HEK293T (cell line): ENCODE data around the gene CCNL2.

Source experiments
- CTCF ChIA-PET: fragments of 350-600 bp; formaldehyde crosslinking; extraction: SDS; loops from one replicate; lab custom pipeline; 2021; ENCODE audit warnings: antibody characterized with exemption, inconsistent platforms; lab: Yijun Ruan, JAX
- POLR2A ChIA-PET: fragments of 350-600 bp; formaldehyde crosslinking; extraction: SDS; loops from one replicate; lab custom pipeline; 2020; ENCODE audit warnings: antibody characterized with exemption, inconsistent platforms; lab: Yijun Ruan, JAX
- DNase-seq: peaks from one replicate; pipeline ENCODE4 v3.0.0; 2012; ENCODE audit warnings: mixed read lengths; ENCODE audit errors: extremely low spot score
- ARNT ChIP-seq: fragments of 450-650 bp; IDR thresholded peaks from 2 replicates; pipeline ENCODE4 v1.6.1; 2017; ENCODE audit warnings: mild to moderate bottlenecking
- BHLHE40 ChIP-seq: fragments of 450-650 bp; IDR thresholded peaks from 2 replicates; pipeline ENCODE4 v1.6.1; 2016; ENCODE audit warnings: mild to moderate bottlenecking, moderate library complexity, borderline replicate concordance
- CTBP1 ChIP-seq: fragments of 450-650 bp; IDR thresholded peaks from 2 replicates; pipeline ENCODE4 v1.6.1; 2016; ENCODE audit warnings: borderline replicate concordance
- ELF4 ChIP-seq: fragments of 450-650 bp; IDR thresholded peaks from 2 replicates; pipeline ENCODE4 v1.6.1; 2017; ENCODE audit warnings: antibody characterized with exemption
- FOXA1 ChIP-seq: fragments of 450-650 bp; IDR thresholded peaks from 2 replicates; pipeline ENCODE4 v1.6.1; 2016; ENCODE audit warnings: mild to moderate bottlenecking
- FOXK2 ChIP-seq: fragments of 450-650 bp; IDR thresholded peaks from 2 replicates; pipeline ENCODE4 v1.6.1; 2016; ENCODE audit warnings: mild to moderate bottlenecking
- FOXM1 ChIP-seq: fragments of 450-650 bp; IDR thresholded peaks from 2 replicates; pipeline ENCODE4 v1.6.1; 2017; ENCODE audit warnings: mild to moderate bottlenecking, borderline replicate concordance
- HDGF ChIP-seq: fragments of 450-650 bp; IDR thresholded peaks from 2 replicates; pipeline ENCODE4 v1.6.1; 2017; ENCODE audit warnings: antibody characterized with exemption, borderline replicate concordance
- L3MBTL2 ChIP-seq: fragments of 450-650 bp; conservative IDR thresholded peaks from 2 replicates; pipeline ENCODE4 v1.6.1; 2016; ENCODE audit warnings: mild to moderate bottlenecking
- LEF1 ChIP-seq: fragments of 450-650 bp; IDR thresholded peaks from 2 replicates; pipeline ENCODE4 v1.6.1; 2017; ENCODE audit warnings: mild to moderate bottlenecking, borderline replicate concordance
- NFRKB ChIP-seq: fragments of 450-650 bp; IDR thresholded peaks from 2 replicates; pipeline ENCODE4 v1.6.1; 2016; ENCODE audit warnings: mild to moderate bottlenecking, moderate library complexity
- PKNOX1 ChIP-seq: fragments of 450-650 bp; IDR thresholded peaks from 2 replicates; pipeline ENCODE4 v1.6.1; 2016
- SP1 ChIP-seq: fragments of 450-650 bp; IDR thresholded peaks from 2 replicates; pipeline ENCODE4 v1.6.1; 2017
- SUZ12 ChIP-seq: fragments of 450-650 bp; IDR thresholded peaks from 2 replicates; pipeline ENCODE4 v1.6.1; 2016; ENCODE audit warnings: mild to moderate bottlenecking
- TARDBP ChIP-seq: fragments of 450-650 bp; IDR thresholded peaks from 2 replicates; pipeline ENCODE4 v1.6.1; 2016
- ZNF384 ChIP-seq: fragments of 450-650 bp; IDR thresholded peaks from 2 replicates; pipeline ENCODE4 v1.6.1; 2016

Gene CCNL2

DNA sequence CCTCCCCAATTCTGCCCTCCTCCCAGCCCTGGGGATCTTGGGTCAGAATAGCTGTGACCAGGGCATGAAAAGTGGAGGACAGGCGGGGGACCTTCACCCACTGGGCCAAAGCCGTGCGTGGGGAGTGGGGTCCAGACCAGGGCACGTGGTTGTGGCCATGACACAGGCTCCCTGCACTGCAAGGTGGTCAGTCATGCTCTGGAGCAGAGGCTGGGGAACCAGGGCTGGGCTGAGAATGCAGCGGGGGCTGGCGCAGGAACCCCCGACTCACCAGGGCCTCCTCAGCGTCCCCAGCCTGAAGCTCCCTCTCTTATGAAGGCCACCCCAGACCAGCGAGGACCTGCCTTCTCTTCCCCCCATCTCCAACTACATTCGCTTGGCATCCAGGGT, 52.6 kb downstream of the CCNL2 start:
- DNase-seq, result no peak
- TF ChIP-seq CTBP1 (no peak), SP1 (no peak), LEF1 (no peak), FOXK2 (no peak), L3MBTL2 (no peak), ELF4 (no peak), SUZ12 (no peak), BHLHE40 (no peak), NFRKB (no peak), FOXM1 (no peak), FOXA1 (no peak), ZNF384 (no peak), TARDBP (no peak), HDGF (no peak), ARNT (no peak), PKNOX1 (no peak)
- ChIA-PET POLR2A (no interaction called here), CTCF (interaction anchor here (1.9 kb wide), 1 partner anchor 158 kb away, joined by 9 read pairs; no protein-coding TSS in a partner anchor)

DNA sequence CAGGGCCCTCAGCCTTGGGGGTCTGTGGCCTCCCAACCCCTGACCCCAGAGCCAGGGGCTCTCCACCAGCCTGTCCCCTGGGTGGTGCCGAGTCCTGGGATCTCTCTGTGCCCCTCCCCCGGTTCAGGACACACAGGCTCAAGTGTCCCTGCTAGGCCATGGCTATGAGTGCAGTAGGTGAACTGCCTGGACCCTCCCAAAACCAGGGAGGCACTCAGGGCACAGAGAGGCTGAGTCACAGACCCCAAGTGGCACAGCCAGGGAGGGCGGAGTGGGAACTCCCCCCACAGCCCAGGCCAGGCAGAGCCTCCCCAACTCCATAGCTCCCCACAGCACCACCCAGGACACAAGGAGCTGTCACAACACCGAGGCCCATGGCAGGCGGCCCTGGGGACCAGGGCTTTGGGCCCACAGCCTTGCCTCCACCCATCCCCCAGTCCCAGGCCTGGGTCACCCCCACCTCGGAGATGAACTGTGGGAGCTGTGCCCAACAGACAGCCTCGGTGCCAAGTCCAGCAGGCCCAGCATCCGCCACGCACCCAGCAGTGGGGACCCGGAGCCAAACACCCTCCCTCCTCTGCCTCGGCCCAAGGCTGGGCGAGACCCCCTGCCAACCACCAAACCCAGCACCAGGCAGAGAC, 53.2 kb downstream of the CCNL2 start:
- no peak for DNase-seq
- POLR2A ChIA-PET, result no interaction called here
- CTCF ChIA-PET, result interaction anchor here (1.9 kb wide), 1 partner anchor 158 kb away, joined by 9 read pairs; no protein-coding TSS in a partner anchor
- TF ChIP-seq PKNOX1 (no peak), BHLHE40 (no peak), HDGF (no peak), L3MBTL2 (no peak), ELF4 (no peak), FOXM1 (no peak)

DNA sequence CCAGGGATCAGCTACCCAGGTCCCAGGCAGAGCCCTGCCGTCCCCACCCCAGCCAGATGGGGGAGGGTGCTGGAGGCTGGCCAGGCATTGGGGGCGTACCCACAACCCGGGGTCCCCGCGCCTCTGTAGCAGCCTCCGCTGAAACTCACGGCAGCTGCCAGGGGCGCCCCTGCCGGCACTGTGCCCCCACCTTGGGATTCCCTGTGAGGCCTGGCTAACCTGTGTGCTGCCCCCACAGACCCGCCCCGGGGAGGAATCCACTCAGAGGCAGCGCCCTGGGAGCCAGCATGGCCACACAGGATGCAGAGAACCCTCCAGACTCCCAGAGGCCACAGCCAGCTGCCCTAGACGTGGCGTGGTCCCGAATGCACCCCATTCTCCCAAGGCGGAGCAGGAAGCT, 53.8 kb downstream of the CCNL2 start:
- ChIA-PET POLR2A (no interaction called here), CTCF (interaction anchor here (1.9 kb wide), 1 partner anchor 159 kb away, joined by 9 read pairs; no protein-coding TSS in a partner anchor)
- DNase-seq, result no peak

GRCh38 chr1:1344655-1345361, 54.3 kb downstream of the CCNL2 start:
- POLR2A ChIA-PET, result no interaction called here
- TF ChIP-seq L3MBTL2 (no peak), BHLHE40 (no peak), FOXM1 (no peak), ZNF384 (no peak), HDGF (no peak), FOXK2 (no peak), TARDBP (no peak), PKNOX1 (no peak), LEF1 (no peak), FOXA1 (no peak), SP1 (no peak), ELF4 (no peak), ARNT (no peak), NFRKB (no peak)
- CTCF ChIA-PET, result interaction anchor here (0.7 to 1.9 kb wide), 2 partner anchors 53 to 160 kb away, joined by 3 to 9 read pairs; no protein-coding TSS in a partner anchor
- DNase-seq, result peak; percentile 57

More for the DNA sequence above, 53.8 kb downstream of the CCNL2 start:
- TF ChIP-seq FOXK2, result no peak
- no peak for TF ChIP-seq LEF1
- no peak for TF ChIP-seq ARNT
- no peak for TF ChIP-seq BHLHE40
- TF ChIP-seq FOXM1, result no peak
- no peak for TF ChIP-seq FOXA1
- no peak for TF ChIP-seq ELF4
- no peak for TF ChIP-seq L3MBTL2
- TF ChIP-seq CTBP1, result no peak
- TF ChIP-seq HDGF, result no peak
- TF ChIP-seq ZNF384, result no peak

GRCh38 chr1:1343811-1344421, 55.2 kb downstream of the CCNL2 start:
- POLR2A ChIA-PET, result no interaction called here
- CTCF ChIA-PET, result no interaction called here
- no peak for DNase-seq
- no peak for TF ChIP-seq SUZ12
- TF ChIP-seq TARDBP, result no peak
- TF ChIP-seq BHLHE40, result no peak
- TF ChIP-seq LEF1, result no peak
- TF ChIP-seq SP1, result no peak
- TF ChIP-seq PKNOX1, result no peak
- no peak for TF ChIP-seq L3MBTL2
- no peak for TF ChIP-seq NFRKB
- TF ChIP-seq HDGF, result no peak
- TF ChIP-seq ELF4, result no peak
- TF ChIP-seq FOXM1, result no peak
- TF ChIP-seq FOXK2, result no peak
- no peak for TF ChIP-seq ZNF384
- no peak for TF ChIP-seq ARNT
